Progenitor cell of endocrine pancreas (in vitro differentiated cells): Measurements from ENCODE around the gene PLCL1. TPM values are rescaled to one million over a fixed set of nuclear protein-coding genes. Genes with fewer than 3 reads are reported as not detected.
"Not testable (repeated sequence)": the region's sequence is repeated elsewhere in the genome, so short reads cannot be mapped to it uniquely, and the experiment has no call there.

Experiments
- DNase-seq: peaks from one replicate; pipeline ENCODE4 v3.0.0; 2021; ENCODE audit warnings: low spot score; ENCODE audit not compliant: unreplicated experiment
- H3K27ac Mint-ChIP-seq: 2 replicates; pipeline ENCODE4 v1.8.0; 2021; ENCODE audit warnings: mild to moderate bottlenecking, moderate library complexity, mixed read lengths
- H3K27me3 Mint-ChIP-seq: 2 replicates; pipeline ENCODE4 v1.8.0; 2021; ENCODE audit warnings: mixed read lengths
- H3K36me3 Mint-ChIP-seq: 2 replicates; pipeline ENCODE4 v1.8.0; 2022; ENCODE audit warnings: mixed read lengths; ENCODE audit not compliant: insufficient read depth
- H3K4me1 Mint-ChIP-seq: 2 replicates; pipeline ENCODE4 v1.8.0; 2021; ENCODE audit warnings: low read depth, mixed read lengths
- H3K4me3 Mint-ChIP-seq: 2 replicates; pipeline ENCODE4 v1.8.0; 2021; ENCODE audit warnings: low read depth, mild to moderate bottlenecking, moderate library complexity, mixed read lengths
- H3K9me3 Mint-ChIP-seq: 2 replicates; pipeline ENCODE4 v1.8.0; 2021; ENCODE audit warnings: low read depth, mixed read lengths
- CTCF ChIP-seq: fragments of 200-600 bp; sonication (generic); IDR thresholded peaks from one replicate; pipeline ENCODE4 v1.5.0; 2021; ENCODE audit warnings: antibody characterized with exemption, mild to moderate bottlenecking; ENCODE audit not compliant: unreplicated experiment
- total RNA-seq: library from RNA; stranded (reverse); gene quantifications from 2 replicates; pipeline ENCODE4 v1.2.1, GENCODE V29; 2021

Gene PLCL1
- total RNA-seq, 1 donor from 2014 or later, result 48.3 TPM

DNA sequence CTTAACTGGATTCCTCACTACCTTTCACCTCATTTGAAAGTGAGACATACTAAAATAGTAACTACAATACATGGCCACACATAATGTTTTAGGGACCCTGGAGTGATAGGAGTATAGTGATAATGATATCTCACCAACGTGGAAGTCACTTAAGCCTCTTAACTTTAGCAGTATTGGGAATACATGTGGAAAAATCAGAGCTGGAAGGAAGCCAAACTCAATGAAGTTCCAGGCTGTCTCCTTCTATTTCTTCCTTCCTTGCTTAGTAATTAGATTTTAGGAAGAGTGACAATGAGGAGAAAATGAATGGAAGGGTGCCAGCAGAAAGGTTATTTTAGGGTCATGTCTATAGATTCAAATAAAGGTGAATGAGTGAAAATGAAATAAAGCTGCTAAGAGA, 387.3 kb downstream of the PLCL1 start:
- Mint-ChIP-seq H3K36me3 (no peaks in the 10 kb centered on the region), H3K4me3 (no peak overlapping the region), H3K27me3 (peaks cover 4% of the 10 kb centered on the region), H3K9me3 (peaks cover 6% of the 10 kb centered on the region), H3K4me1 (no peaks in the 10 kb centered on the region), H3K27ac (no peak overlapping the region)
- DNase-seq, result no peak
- no peak for TF ChIP-seq CTCF

DNA sequence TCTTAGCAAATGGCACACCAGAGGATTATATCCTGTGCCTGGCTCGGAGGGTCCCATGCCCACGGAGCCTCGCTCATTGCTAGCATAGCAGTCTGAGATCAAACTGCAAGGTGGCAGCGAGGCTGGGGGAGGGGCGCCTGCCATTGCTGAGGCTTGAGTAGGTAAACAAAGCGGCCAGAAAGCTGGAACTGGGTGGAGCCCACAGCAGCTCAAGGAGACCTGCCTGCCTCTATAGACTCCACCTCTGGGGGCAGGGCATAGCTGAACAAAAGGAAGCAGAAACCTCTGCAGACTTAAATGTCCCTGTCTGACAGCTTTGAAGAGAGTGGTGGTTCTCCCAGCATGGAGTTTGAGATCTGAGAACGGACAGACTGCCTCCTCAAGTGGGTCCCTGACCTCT, 392.2 kb downstream of the PLCL1 start:
- not testable (repeated sequence) for H3K27ac Mint-ChIP-seq, DNase-seq
- peaks cover 21% of the 10 kb centered on the region for H3K9me3 Mint-ChIP-seq

More for the DNA sequence above, 392.2 kb downstream of the PLCL1 start:
- H3K4me3 Mint-ChIP-seq, H3K36me3 Mint-ChIP-seq, H3K27me3 Mint-ChIP-seq, H3K4me1 Mint-ChIP-seq: not testable (repeated sequence)

Other genes starting within 250 kb of the PLCL1 start
- gene RFTN2, start 129.0 kb upstream of the PLCL1 start, total RNA-seq, result 5.4 and 5.7 TPM in 2 replicates
- gene MARS2, start 99.2 kb upstream of the PLCL1 start, total RNA-seq, result 7.9 and 8.3 TPM in 2 replicates
- gene BOLL, start 19.3 kb upstream of the PLCL1 start, total RNA-seq, result 0.22 and 0.51 TPM in 2 replicates